Measurements from ENCODE around the gene SLC4A4. TPM values are rescaled to one million over a fixed set of nuclear protein-coding genes. Genes with fewer than 3 reads are reported as not detected.

Gene SLC4A4
- total RNA-seq, 1 donor from 2014 or later = 3.0 TPM

GRCh38 chr4:71566856-71567255, 228.0 kb downstream of the SLC4A4 start:
- Histone ChIP-seq H3K79me2 (ENCODE audit: insufficient read depth, low read length) (no peaks in the 10 kb centered on the region), H4K20me1 (ENCODE audit: insufficient read depth, low read length) (no peaks in the 10 kb centered on the region), H3K4me1 (ENCODE audit: insufficient read depth, low read length) (peaks cover 4% of the 10 kb centered on the region), H3K27ac (ENCODE audit: low read depth, low read length) (no peak overlapping the region), H3K4me3 (ENCODE audit: insufficient read depth, low read depth, low read length) (no peak overlapping the region), H2AFZ (ENCODE audit: low read depth, low read length) (no peak overlapping the region), H3K9me3 (ENCODE audit: insufficient read depth, low read depth, low read length) (no peaks in the 10 kb centered on the region), H3K4me2 (ENCODE audit: low read length) (no peak overlapping the region), H3K36me3 (ENCODE audit: insufficient read depth, low read length) (no peaks in the 10 kb centered on the region), H3K9ac (ENCODE audit: low read length) (no peak overlapping the region), H3K27me3 (ENCODE audit: insufficient read depth, low read length) (no peaks in the 10 kb centered on the region)
- Mint-ChIP-seq H3K27ac (ENCODE audit: unreplicated experiment) (no peak overlapping the region), H3K4me3 (ENCODE audit: unreplicated experiment) (no peak overlapping the region), H3K27me3 (ENCODE audit: low read depth, unreplicated experiment) (no peaks in the 10 kb centered on the region), H3K36me3 (ENCODE audit: low read depth, unreplicated experiment) (no peaks in the 10 kb centered on the region), H3K4me1 (ENCODE audit: low read depth, unreplicated experiment) (peaks cover 31% of the 10 kb centered on the region), H3K9me3 (ENCODE audit: unreplicated experiment) (no peaks in the 10 kb centered on the region)
- FAIRE-seq = no peak
- no peak for DNase-seq (ENCODE audit: low read depth)
- TF ChIP-seq EZH2 (IDR thresholded peaks at IDR 0.05; ENCODE audit: insufficient read depth, low read length) (no peak), CTCF (IDR thresholded peaks at IDR 0.05; ENCODE audit: insufficient read depth, low read depth, low read length) (no peak)

- H3K27ac ChIP-seq (ENCODE audit: low read depth, low read length) = no peak overlapping the region
- H3K9ac ChIP-seq (ENCODE audit: low read length) = no peak overlapping the region
- H3K4me3 ChIP-seq (ENCODE audit: insufficient read depth, low read depth, low read length) = no peak overlapping the region
- Mint-ChIP-seq H3K9me3 (ENCODE audit: unreplicated experiment) (no peaks in the 10 kb centered on the region), H3K4me1 (ENCODE audit: low read depth, unreplicated experiment) (peaks cover 31% of the 10 kb centered on the region), H3K27ac (ENCODE audit: unreplicated experiment) (no peak overlapping the region), H3K27me3 (ENCODE audit: low read depth, unreplicated experiment) (no peaks in the 10 kb centered on the region), H3K4me3 (ENCODE audit: unreplicated experiment) (no peak overlapping the region), H3K36me3 (ENCODE audit: low read depth, unreplicated experiment) (no peaks in the 10 kb centered on the region)
- peaks cover 4% of the 10 kb centered on the region for H3K4me1 ChIP-seq (ENCODE audit: insufficient read depth, low read length)
- H2AFZ ChIP-seq (ENCODE audit: low read depth, low read length) = no peak overlapping the region
- H3K27me3 ChIP-seq (ENCODE audit: insufficient read depth, low read length) = no peaks in the 10 kb centered on the region
- no peak for TF ChIP-seq CTCF (IDR thresholded peaks at IDR 0.05; ENCODE audit: insufficient read depth, low read depth, low read length)
- H3K36me3 ChIP-seq (ENCODE audit: insufficient read depth, low read length) = no peaks in the 10 kb centered on the region
- no peak for FAIRE-seq
- no peak for DNase-seq (ENCODE audit: low read depth)
- no peaks in the 10 kb centered on the region for H4K20me1 ChIP-seq (ENCODE audit: insufficient read depth, low read length)
- H3K9me3 ChIP-seq (ENCODE audit: insufficient read depth, low read depth, low read length) = no peaks in the 10 kb centered on the region
- H3K79me2 ChIP-seq (ENCODE audit: insufficient read depth, low read length) = no peaks in the 10 kb centered on the region
- H3K4me2 ChIP-seq (ENCODE audit: low read length) = no peak overlapping the region
Measured at GRCh38 chr4:71568131-71568530, 229.3 kb downstream of the SLC4A4 start.

GRCh38 chr4:71570492-71570891, 231.7 kb downstream of the SLC4A4 start:
- no peak overlapping the region for H3K4me3 ChIP-seq (ENCODE audit: insufficient read depth, low read depth, low read length)
- Mint-ChIP-seq H3K36me3 (ENCODE audit: low read depth, unreplicated experiment) (no peaks in the 10 kb centered on the region), H3K9me3 (ENCODE audit: unreplicated experiment) (peaks cover 2% of the 10 kb centered on the region)

More at GRCh38 chr4:71570492-71570891, 231.7 kb downstream of the SLC4A4 start:
- TF ChIP-seq EZH2 (IDR thresholded peaks at IDR 0.05; ENCODE audit: insufficient read depth, low read length) (no peak), CTCF (IDR thresholded peaks at IDR 0.05; ENCODE audit: insufficient read depth, low read depth, low read length) (no peak)
- Histone ChIP-seq H3K36me3 (ENCODE audit: insufficient read depth, low read length) (no peaks in the 10 kb centered on the region), H4K20me1 (ENCODE audit: insufficient read depth, low read length) (no peaks in the 10 kb centered on the region), H3K4me1 (ENCODE audit: insufficient read depth, low read length) (peaks cover 4% of the 10 kb centered on the region), H3K79me2 (ENCODE audit: insufficient read depth, low read length) (no peaks in the 10 kb centered on the region), H3K27me3 (ENCODE audit: insufficient read depth, low read length) (no peaks in the 10 kb centered on the region), H3K27ac (ENCODE audit: low read depth, low read length) (peak overlapping the region; percentile 39), H3K9me3 (ENCODE audit: insufficient read depth, low read depth, low read length) (no peaks in the 10 kb centered on the region), H3K4me2 (ENCODE audit: low read length) (peak overlapping the region; percentile 40), H2AFZ (ENCODE audit: low read depth, low read length) (peak overlapping the region; percentile 1), H3K9ac (ENCODE audit: low read length) (no peak overlapping the region)
- Mint-ChIP-seq H3K4me1 (ENCODE audit: low read depth, unreplicated experiment) (peaks cover 29% of the 10 kb centered on the region), H3K27ac (ENCODE audit: unreplicated experiment) (peak overlapping the region; percentile 90), H3K27me3 (ENCODE audit: low read depth, unreplicated experiment) (no peaks in the 10 kb centered on the region), H3K4me3 (ENCODE audit: unreplicated experiment) (no peak overlapping the region)
- DNase-seq (ENCODE audit: low read depth) = peak; percentile 90
- no peak for FAIRE-seq
